ENCODE data around the gene AKR1C3.

The AKR1C3 gene

GRCh38 chr10:5143137-5143536, 48.9 kb downstream of the AKR1C3 start:
- Mint-ChIP-seq H3K4me3 (no peak overlapping the region), H3K27ac (no peak overlapping the region), H3K4me1 (no peaks in the 10 kb centered on the region), H3K9me3 (peaks cover 5% of the 10 kb centered on the region), H3K27me3 (no peaks in the 10 kb centered on the region), H3K36me3 (ENCODE audit: low read depth) (no peaks in the 10 kb centered on the region)
- ATAC-seq (no peak), DNase-seq (no peak)

GRCh38 chr10:5146920-5147254, 52.7 kb downstream of the AKR1C3 start:
- H3K27me3 Mint-ChIP-seq: no peaks in the 10 kb centered on the region
- H3K4me1 Mint-ChIP-seq: no peaks in the 10 kb centered on the region
- H3K36me3 Mint-ChIP-seq (ENCODE audit: low read depth): no peaks in the 10 kb centered on the region
- H3K27ac Mint-ChIP-seq: no peak overlapping the region
- ATAC-seq: no peak
- peaks cover 6% of the 10 kb centered on the region for H3K9me3 Mint-ChIP-seq
- DNase-seq: no peak
- no peak overlapping the region for H3K4me3 Mint-ChIP-seq

- no peak overlapping the region for H3K4me3 Mint-ChIP-seq
- no peaks in the 10 kb centered on the region for H3K27me3 Mint-ChIP-seq
- H3K36me3 Mint-ChIP-seq (ENCODE audit: low read depth): no peaks in the 10 kb centered on the region
- H3K27ac Mint-ChIP-seq: no peak overlapping the region
- ATAC-seq (no peak), DNase-seq (no peak)
- no peaks in the 10 kb centered on the region for H3K4me1 Mint-ChIP-seq
- peaks cover 6% of the 10 kb centered on the region for H3K9me3 Mint-ChIP-seq
These were observed 53.2 kb downstream of the AKR1C3 start for GRCh38 chr10:5147255-5147980.

GRCh38 chr10:5147981-5148677, 53.9 kb downstream of the AKR1C3 start:
- no peaks in the 10 kb centered on the region for H3K27me3 Mint-ChIP-seq
- ATAC-seq (no peak), DNase-seq (no peak)
- H3K9me3 Mint-ChIP-seq: peaks cover 6% of the 10 kb centered on the region
- no peak overlapping the region for H3K27ac Mint-ChIP-seq
- no peak overlapping the region for H3K4me3 Mint-ChIP-seq
- no peaks in the 10 kb centered on the region for H3K4me1 Mint-ChIP-seq
- H3K36me3 Mint-ChIP-seq (ENCODE audit: low read depth): no peaks in the 10 kb centered on the region

- no peak overlapping the region for H3K4me3 Mint-ChIP-seq
- no peaks in the 10 kb centered on the region for H3K4me1 Mint-ChIP-seq
- peaks cover 9% of the 10 kb centered on the region for H3K9me3 Mint-ChIP-seq
- H3K36me3 Mint-ChIP-seq (ENCODE audit: low read depth): no peaks in the 10 kb centered on the region
- H3K27ac Mint-ChIP-seq: no peak overlapping the region
- ATAC-seq (no peak), DNase-seq (no peak)
- H3K27me3 Mint-ChIP-seq: no peaks in the 10 kb centered on the region
These were observed 54.4 kb downstream of the AKR1C3 start for GRCh38 chr10:5148678-5149032.

- no peaks in the 10 kb centered on the region for H3K27me3 Mint-ChIP-seq
- ATAC-seq (no peak), DNase-seq (no peak)
- no peak overlapping the region for H3K4me3 Mint-ChIP-seq
- peaks cover 9% of the 10 kb centered on the region for H3K9me3 Mint-ChIP-seq
- H3K27ac Mint-ChIP-seq: no peak overlapping the region
- no peaks in the 10 kb centered on the region for H3K4me1 Mint-ChIP-seq
- H3K36me3 Mint-ChIP-seq (ENCODE audit: low read depth): no peaks in the 10 kb centered on the region
These were observed 56.9 kb downstream of the AKR1C3 start for GRCh38 chr10:5151076-5151475.

- DNase-seq: no peak
- H3K27me3 Mint-ChIP-seq: no peaks in the 10 kb centered on the region
- no peak overlapping the region for H3K27ac Mint-ChIP-seq
- no peaks in the 10 kb centered on the region for H3K36me3 Mint-ChIP-seq (ENCODE audit: low read depth)
- ATAC-seq: no peak
- H3K4me3 Mint-ChIP-seq: no peak overlapping the region
- no peaks in the 10 kb centered on the region for H3K4me1 Mint-ChIP-seq
- peaks cover 4% of the 10 kb centered on the region for H3K9me3 Mint-ChIP-seq
These were observed 61.7 kb downstream of the AKR1C3 start for GRCh38 chr10:5155951-5156350.
